PC-9 (cell line): ENCODE results near the gene MACROD1.

Experiments
- CTCF ChIP-seq: fragments of 200-600 bp; sonication (generic); conservative IDR thresholded peaks from 2 replicates; pipeline ENCODE4 v1.6.1; 2017; ENCODE audit warnings: mixed run types, antibody characterized with exemption, mild to moderate bottlenecking, moderate library complexity
- EZH2 ChIP-seq: fragments of 200-600 bp; sonication (generic); IDR thresholded peaks from 2 replicates; pipeline ENCODE4 v1.8.0; 2017; ENCODE audit warnings: antibody characterized with exemption, low read depth

GRCh38 chr11:64135711-64136110, 30.2 kb downstream of the MACROD1 start:
- TF ChIP-seq CTCF (no peak), EZH2 (no peak)
